AG09309 (cell line): ENCODE measurements around the gene COL9A1.

Experiments used
- DNase-seq: peaks from one replicate; pipeline ENCODE4 v3.0.0-alpha.2; 2010; ENCODE audit warnings: low read depth
- H3K4me3 ChIP-seq: 2 replicates; pipeline ENCODE4 v1.5.1; 2011; ENCODE audit warnings: mild to moderate bottlenecking, low read depth, low read length, moderate library complexity; ENCODE audit not compliant: control insufficient read depth
- CTCF ChIP-seq: IDR thresholded peaks from 2 replicates; pipeline ENCODE4 v1.5.1; 2011; ENCODE audit warnings: mild to moderate bottlenecking, low read depth, low read length, inconsistent platforms; ENCODE audit not compliant: insufficient read depth, control insufficient read depth; ENCODE audit errors: missing control alignments

Gene COL9A1

GRCh38 chr6:70292193-70292592 is 10.7 kb downstream of the COL9A1 start:
- no peak for DNase-seq

GRCh38 chr6:70289299-70289698 is 13.6 kb downstream of the COL9A1 start:
- no peak overlapping the region for H3K4me3 ChIP-seq
- no peak for DNase-seq
- no peak for TF ChIP-seq CTCF

More at GRCh38 chr6:70292193-70292592, 10.7 kb downstream of the COL9A1 start:
- no peak overlapping the region for H3K4me3 ChIP-seq
- no peak for TF ChIP-seq CTCF

GRCh38 chr6:70286905-70287304 is 16.0 kb downstream of the COL9A1 start:
- no peak for DNase-seq
- no peak for TF ChIP-seq CTCF
- no peak overlapping the region for H3K4me3 ChIP-seq

- no peak for TF ChIP-seq CTCF
- DNase-seq: no peak
- no peak overlapping the region for H3K4me3 ChIP-seq
These were observed 17.7 kb downstream of the COL9A1 start for GRCh38 chr6:70285201-70285600.

GRCh38 chr6:70282919-70283461 is 19.9 kb downstream of the COL9A1 start:
- H3K4me3 ChIP-seq: no peak overlapping the region
- TF ChIP-seq CTCF: no peak
- DNase-seq: no peak

- TF ChIP-seq CTCF: no peak
- DNase-seq: no peak
- no peak overlapping the region for H3K4me3 ChIP-seq
These were observed 20.5 kb downstream of the COL9A1 start for GRCh38 chr6:70282312-70282918.

- H3K4me3 ChIP-seq: no peak overlapping the region
- no peak for TF ChIP-seq CTCF
- DNase-seq: no peak
These were observed 21.0 kb downstream of the COL9A1 start for GRCh38 chr6:70281923-70282311.
